ENCODE results near the gene RNF8. TPM values are rescaled to one million over a fixed set of nuclear protein-coding genes. Genes with fewer than 3 reads are reported as not detected.
A peak's percentile ranks its signal among the peaks of the same experiment; 100 is the strongest.
"Not testable (repeated sequence)": the region's sequence is repeated elsewhere in the genome, so short reads cannot be mapped to it uniquely, and the experiment has no call there.

Gene RNF8
- total and polyA plus RNA-seq, 3 donors from 2014 or later, result 44.0 to 49.9 (median 49.4) TPM

- Histone ChIP-seq H3K27me3 (no peaks in the 10 kb centered on the region), H3K4me1 (peaks cover 27% of the 10 kb centered on the region), H3K4me3 (no peak overlapping the region), H3K9me3 (no peaks in the 10 kb centered on the region), H3K27ac (no peak overlapping the region), H3K36me3 (ENCODE audit: low read depth, missing control alignments) (no peaks in the 10 kb centered on the region)
- intact Hi-C loops (cut with DNase I; ENCODE audit: low total_unique reads), result loop anchor here (10.0 kb wide), 1 partner anchor 758 kb away; no protein-coding TSS in a partner anchor
- 71 to 72% methylated on average over 4 of the region's 4 CpGs for WGBS, 2 donors
- TF ChIP-seq POLR2A (IDR thresholded peaks at IDR 0.05), result no peak
- TF ChIP-seq, protein P1, sequence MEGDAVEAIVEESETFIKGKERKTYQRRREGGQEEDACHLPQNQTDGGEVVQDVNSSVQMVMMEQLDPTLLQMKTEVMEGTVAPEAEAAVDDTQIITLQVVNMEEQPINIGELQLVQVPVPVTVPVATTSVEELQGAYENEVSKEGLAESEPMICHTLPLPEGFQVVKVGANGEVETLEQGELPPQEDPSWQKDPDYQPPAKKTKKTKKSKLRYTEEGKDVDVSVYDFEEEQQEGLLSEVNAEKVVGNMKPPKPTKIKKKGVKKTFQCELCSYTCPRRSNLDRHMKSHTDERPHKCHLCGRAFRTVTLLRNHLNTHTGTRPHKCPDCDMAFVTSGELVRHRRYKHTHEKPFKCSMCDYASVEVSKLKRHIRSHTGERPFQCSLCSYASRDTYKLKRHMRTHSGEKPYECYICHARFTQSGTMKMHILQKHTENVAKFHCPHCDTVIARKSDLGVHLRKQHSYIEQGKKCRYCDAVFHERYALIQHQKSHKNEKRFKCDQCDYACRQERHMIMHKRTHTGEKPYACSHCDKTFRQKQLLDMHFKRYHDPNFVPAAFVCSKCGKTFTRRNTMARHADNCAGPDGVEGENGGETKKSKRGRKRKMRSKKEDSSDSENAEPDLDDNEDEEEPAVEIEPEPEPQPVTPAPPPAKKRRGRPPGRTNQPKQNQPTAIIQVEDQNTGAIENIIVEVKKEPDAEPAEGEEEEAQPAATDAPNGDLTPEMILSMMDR (IDR thresholded peaks at IDR 0.05), result no peak
- DNase-seq, result peak; percentile 34
Measured at GRCh38 chr6:37396571-37397180, 42.9 kb downstream of the RNF8 start.

DNA sequence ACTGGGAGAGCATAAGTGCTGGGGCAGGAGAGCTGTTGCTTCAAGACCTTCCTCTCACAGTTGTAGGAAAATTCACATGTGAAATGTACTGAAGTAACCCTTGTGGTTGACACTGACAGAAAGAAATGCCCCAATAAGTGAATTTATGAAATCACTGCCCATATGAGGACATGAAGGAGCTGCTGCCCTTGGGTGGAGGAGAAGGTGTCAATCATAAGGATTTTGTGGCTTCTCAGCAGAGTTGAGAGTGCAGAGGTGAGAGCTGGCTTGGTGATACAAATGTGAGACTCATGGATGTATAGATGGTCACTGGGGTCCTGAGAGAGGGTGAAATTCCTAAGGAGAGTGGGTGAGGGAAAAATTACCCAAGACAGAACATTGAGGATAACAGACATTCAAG is 45.3 kb downstream of the RNF8 start:
- Histone ChIP-seq H3K9me3 (no peaks in the 10 kb centered on the region), H3K36me3 (ENCODE audit: low read depth, missing control alignments) (no peaks in the 10 kb centered on the region), H3K27me3 (no peaks in the 10 kb centered on the region), H3K4me3 (no peak overlapping the region), H3K27ac (peak overlapping the region; percentile 44 to 58), H3K4me1 (peaks cover 34% of the 10 kb centered on the region)
- intact Hi-C loops (cut with DNase I; ENCODE audit: low total_unique reads), result loop anchor here (10.0 kb wide), 1 partner anchor 756 kb away; no protein-coding TSS in a partner anchor
- TF ChIP-seq, protein P1 (IDR thresholded peaks at IDR 0.05), result no peak
- TF ChIP-seq POLR2A (IDR thresholded peaks at IDR 0.05), result no peak
- no peak for DNase-seq

- peak overlapping the region; percentile 44 to 58 for H3K27ac ChIP-seq
- H3K36me3 ChIP-seq (ENCODE audit: low read depth, missing control alignments), result no peaks in the 10 kb centered on the region
- H3K27me3 ChIP-seq, result no peaks in the 10 kb centered on the region
- DNase-seq, result no peak
- intact Hi-C loops (cut with DNase I; ENCODE audit: low total_unique reads), result loop anchor here (10.0 kb wide), 1 partner anchor 755 kb away; no protein-coding TSS in a partner anchor
- no peak overlapping the region for H3K4me3 ChIP-seq
- 58 to 61% methylated on average over 4 of the region's 4 CpGs for whole genome bisulfite sequencing, 2 donors
- no peak for TF ChIP-seq POLR2A (IDR thresholded peaks at IDR 0.05)
- TF ChIP-seq, protein P1 (IDR thresholded peaks at IDR 0.05), result no peak
- H3K4me1 ChIP-seq, result peaks cover 34% of the 10 kb centered on the region
- no peaks in the 10 kb centered on the region for H3K9me3 ChIP-seq
Measured at GRCh38 chr6:37399795-37400490, 46.2 kb downstream of the RNF8 start.

DNA sequence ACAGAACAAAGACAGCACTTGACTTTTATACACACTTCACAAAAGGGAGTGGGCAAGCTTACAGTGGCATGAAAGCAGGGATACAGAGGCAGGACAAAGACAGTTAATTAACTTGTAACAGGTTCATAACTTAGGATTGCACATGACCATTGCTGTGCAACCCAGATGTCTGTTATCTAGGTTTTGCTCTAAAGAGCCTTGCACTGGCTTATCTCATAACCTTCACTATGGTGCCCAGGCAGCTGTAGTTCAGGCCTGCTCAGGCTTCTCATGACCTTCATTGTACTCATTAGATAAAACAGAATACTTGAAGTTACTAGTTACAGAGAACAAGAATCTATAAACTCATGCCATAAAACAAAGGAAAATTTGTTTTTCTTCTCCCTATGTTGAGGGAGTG is 47.9 kb downstream of the RNF8 start:
- H3K9me3 ChIP-seq; intact Hi-C loops (cut with DNase I; ENCODE audit: low total_unique reads); H3K27me3 ChIP-seq; H3K36me3 ChIP-seq (ENCODE audit: low read depth, missing control alignments); H3K4me3 ChIP-seq: not testable (repeated sequence)
- Histone ChIP-seq H3K4me1 (peaks cover 30% of the 10 kb centered on the region), H3K27ac (peak overlapping the region in 1 of 2 donors; percentile 41)
- DNase-seq, result peak; percentile 80

DNA sequence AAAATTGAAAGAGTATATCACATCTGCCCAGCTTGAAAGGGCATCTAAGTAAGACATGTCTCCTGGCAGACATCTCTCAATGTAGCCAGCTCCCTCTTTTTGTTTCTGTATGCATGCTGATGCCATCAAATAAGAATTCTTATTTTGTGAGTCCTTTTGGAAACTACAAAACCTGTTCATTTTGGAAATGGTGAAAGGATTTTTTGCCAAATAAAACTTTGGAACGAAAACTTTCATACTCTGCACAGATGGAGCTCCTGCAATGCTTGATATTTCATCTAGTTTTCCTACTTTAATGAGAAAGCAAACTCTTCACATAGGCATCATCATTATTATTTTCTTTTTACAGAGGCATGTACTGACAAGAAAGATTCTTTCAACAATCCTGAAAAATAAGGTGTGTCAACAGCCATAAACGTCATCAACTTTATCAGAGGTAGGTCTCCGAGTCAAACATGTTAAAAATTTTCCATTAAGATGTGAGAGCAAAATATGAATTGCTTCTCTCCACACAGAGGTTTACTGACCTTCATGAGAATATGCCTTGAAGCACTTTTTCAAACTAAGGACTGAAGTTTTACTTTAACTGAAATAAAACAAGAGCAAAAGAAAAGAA is 53.1 kb downstream of the RNF8 start:
- no peaks in the 10 kb centered on the region for H3K9me3 ChIP-seq
- H3K4me1 ChIP-seq, result peaks cover 7% of the 10 kb centered on the region
- TF ChIP-seq, protein P1 (IDR thresholded peaks at IDR 0.05), result no peak
- TF ChIP-seq POLR2A (IDR thresholded peaks at IDR 0.05), result no peak
- no peaks in the 10 kb centered on the region for H3K36me3 ChIP-seq (ENCODE audit: low read depth, missing control alignments)
- DNase-seq, result no peak
- WGBS, 2 donors, result 44 to 49% methylated on average over 3 of the region's 3 CpGs
- H3K27ac ChIP-seq, result no peak overlapping the region
- no peaks in the 10 kb centered on the region for H3K27me3 ChIP-seq
- intact Hi-C loops (cut with DNase I; ENCODE audit: low total_unique reads), result no loop called here
- no peak overlapping the region for H3K4me3 ChIP-seq

Data from testis (tissue), 3 donors.